CD4-positive, alpha-beta T cell treated with Interleukin-4 for 4 hours (primary cell): ENCODE results near the gene UQCC5.

Experiments used
- DNase-seq: peaks from one replicate; pipeline ENCODE4 v3.0.0-alpha.2; 2020

UQCC5 gene

DNA sequence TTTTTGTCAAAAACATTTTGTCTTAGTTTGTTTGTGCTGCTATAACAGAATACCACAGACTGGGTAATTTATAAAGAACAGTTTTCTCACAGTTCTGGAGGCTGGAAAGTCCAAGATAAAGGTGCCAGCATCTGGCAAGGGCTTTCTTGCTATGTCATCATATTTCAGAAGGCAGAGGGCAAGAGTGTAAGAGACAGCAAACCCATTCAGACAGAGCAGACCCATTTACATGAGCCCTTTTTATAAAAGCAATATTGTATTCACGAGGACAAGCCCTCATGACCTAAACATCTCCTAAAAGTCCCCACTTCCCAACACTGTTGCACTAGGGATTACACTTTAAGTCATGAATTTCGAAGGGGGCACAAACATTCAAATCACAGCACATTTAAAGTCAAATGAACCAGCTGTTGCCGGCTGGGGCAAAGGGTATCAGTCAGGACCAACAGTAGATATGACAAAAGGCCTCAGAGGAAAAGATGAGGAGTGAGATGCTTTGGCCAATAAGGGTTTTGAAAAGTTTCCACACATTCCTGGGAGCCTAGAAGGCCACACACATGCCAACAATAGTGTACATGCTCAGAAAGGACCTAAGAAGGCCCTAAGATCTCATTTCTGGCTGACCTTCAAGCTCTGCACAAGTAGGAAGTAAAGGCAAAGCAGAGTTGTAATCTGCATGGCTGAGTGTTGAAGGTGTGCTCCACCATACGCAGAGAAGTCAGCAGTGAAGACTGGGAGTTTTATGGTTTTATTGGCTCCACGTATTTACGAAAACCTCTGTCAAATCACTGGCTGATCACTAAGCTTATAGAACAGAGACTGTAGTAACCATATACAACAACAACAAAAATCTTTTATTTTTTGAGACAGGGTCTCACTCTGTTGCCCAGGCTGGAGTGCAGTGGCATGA lies 37.9 kb downstream of the UQCC5 start:
- DNase-seq, result no peak
